ENCODE data around the gene TMEM205.

GRCh38 chr19:11299946-11300810 lies 45.9 kb downstream of the TMEM205 start:
- no peak for TF ChIP-seq EZH2 (IDR thresholded peaks at IDR 0.05; ENCODE audit: insufficient read depth, poor library complexity, severe bottlenecking)
- no peak for TF ChIP-seq EZH2phosphoT487 (IDR thresholded peaks at IDR 0.05; ENCODE audit: insufficient read depth, low read depth)
